Measurements from ENCODE around the gene NAPG. TPM values are rescaled to one million over a fixed set of nuclear protein-coding genes. Genes with fewer than 3 reads are reported as not detected.
"Not testable (repeated sequence)": the region's sequence is repeated elsewhere in the genome, so short reads cannot be mapped to it uniquely, and the experiment has no call there.

Gene NAPG
- total and polyA plus RNA-seq, 2 experiments from 2014 or later: 29.0 to 43.2 TPM

DNA sequence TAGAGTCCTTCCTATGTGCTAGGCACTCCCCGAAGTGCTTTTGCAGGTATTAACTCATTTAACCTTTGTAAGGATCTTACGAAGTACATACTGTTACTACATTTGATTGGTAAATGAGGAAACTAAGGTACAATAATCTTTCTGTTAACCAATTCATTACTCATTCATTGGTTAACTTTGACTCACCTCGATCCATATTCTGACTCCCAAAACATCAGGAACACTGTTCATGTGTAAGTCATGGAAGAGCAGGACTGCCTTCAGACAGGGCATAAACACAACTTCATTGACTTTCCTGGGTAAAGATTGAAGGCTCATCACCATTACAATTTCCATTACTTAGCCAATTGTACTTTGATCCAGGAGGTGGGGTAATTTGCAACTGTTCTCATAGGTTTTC, 40.6 kb downstream of the NAPG start:
- Histone ChIP-seq H3K4me3 (no peak overlapping the region), H2AFZ (no peak overlapping the region), H4K20me1 (ENCODE audit: insufficient read depth, poor library complexity, severe bottlenecking) (no peaks in the 10 kb centered on the region), H3K4me1 (ENCODE audit: insufficient read depth) (no peaks in the 10 kb centered on the region), H3K9me3 (ENCODE audit: low read depth) (no peaks in the 10 kb centered on the region), H3K4me2 (no peak overlapping the region), H3K27me3 (no peaks in the 10 kb centered on the region), H3K79me2 (no peaks in the 10 kb centered on the region), H3K36me3 (replicated peaks; ENCODE audit: insufficient read depth, low read depth) (no peaks in the 10 kb centered on the region), H3K27ac (no peak overlapping the region), H3K9me2 (replicated peaks; ENCODE audit: insufficient read depth) (no peaks in the 10 kb centered on the region)
- DNase-seq (ENCODE audit: low spot score): no peak
- TF ChIP-seq EZH2 (IDR thresholded peaks at IDR 0.05; ENCODE audit: borderline replicate concordance): no peak
- TF ChIP-seq, protein P1, sequence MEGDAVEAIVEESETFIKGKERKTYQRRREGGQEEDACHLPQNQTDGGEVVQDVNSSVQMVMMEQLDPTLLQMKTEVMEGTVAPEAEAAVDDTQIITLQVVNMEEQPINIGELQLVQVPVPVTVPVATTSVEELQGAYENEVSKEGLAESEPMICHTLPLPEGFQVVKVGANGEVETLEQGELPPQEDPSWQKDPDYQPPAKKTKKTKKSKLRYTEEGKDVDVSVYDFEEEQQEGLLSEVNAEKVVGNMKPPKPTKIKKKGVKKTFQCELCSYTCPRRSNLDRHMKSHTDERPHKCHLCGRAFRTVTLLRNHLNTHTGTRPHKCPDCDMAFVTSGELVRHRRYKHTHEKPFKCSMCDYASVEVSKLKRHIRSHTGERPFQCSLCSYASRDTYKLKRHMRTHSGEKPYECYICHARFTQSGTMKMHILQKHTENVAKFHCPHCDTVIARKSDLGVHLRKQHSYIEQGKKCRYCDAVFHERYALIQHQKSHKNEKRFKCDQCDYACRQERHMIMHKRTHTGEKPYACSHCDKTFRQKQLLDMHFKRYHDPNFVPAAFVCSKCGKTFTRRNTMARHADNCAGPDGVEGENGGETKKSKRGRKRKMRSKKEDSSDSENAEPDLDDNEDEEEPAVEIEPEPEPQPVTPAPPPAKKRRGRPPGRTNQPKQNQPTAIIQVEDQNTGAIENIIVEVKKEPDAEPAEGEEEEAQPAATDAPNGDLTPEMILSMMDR (IDR thresholded peaks at IDR 0.05; ENCODE audit: poor library complexity): no peak
- no peak for TF ChIP-seq EZH2phosphoT487 (IDR thresholded peaks at IDR 0.05; ENCODE audit: low read depth, severe bottlenecking, unreplicated experiment)
- 100% methylated on average over 3 of the region's 3 CpGs for WGBS (ENCODE audit: low lambda C conversion rate, missing lambda C conversion rate)

DNA sequence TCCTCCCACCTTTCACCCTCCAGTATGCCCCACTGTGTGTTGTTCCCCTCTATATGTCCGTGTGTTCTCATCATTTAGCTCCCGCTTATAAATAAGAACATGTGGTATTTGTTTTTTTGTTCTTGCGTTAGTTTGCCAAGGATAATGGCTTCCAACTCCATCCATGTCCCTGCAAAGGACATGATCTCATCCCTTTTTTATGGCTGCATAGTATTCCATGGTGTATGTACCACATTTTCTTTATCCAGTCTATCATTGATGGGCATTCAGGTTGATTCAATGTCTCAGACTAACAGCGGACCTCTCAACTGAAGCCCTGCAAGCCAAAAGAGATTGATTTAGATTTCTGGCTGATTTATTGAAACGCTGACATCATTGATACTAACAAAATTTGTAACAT, 44.1 kb downstream of the NAPG start:
- not testable (repeated sequence) for H3K27ac ChIP-seq

DNA sequence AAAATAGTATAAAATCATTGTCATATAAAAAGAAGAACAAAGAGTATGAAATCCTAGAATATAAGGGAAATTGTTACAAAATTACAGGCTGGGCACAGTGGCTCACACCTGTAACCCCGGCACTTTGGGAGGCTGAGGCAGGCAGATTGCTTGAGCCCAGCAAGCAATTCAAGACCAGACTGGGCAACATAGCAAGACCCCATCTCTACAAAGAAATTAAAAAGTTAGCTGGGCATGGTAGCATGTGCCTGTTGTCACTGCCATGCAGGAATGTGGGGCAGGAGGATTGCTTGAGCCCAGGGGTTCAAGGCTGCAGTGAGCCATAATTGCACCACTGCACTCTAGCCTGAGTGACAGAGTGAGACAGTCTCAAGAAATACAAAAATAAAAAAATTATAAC, 44.8 kb downstream of the NAPG start:
- no peaks in the 10 kb centered on the region for H3K9me2 ChIP-seq (replicated peaks; ENCODE audit: insufficient read depth)
- H3K4me3 ChIP-seq: no peak overlapping the region
- TF ChIP-seq EZH2 (IDR thresholded peaks at IDR 0.05; ENCODE audit: borderline replicate concordance): no peak
- TF ChIP-seq, protein P1 (IDR thresholded peaks at IDR 0.05; ENCODE audit: poor library complexity): no peak
- TF ChIP-seq EZH2phosphoT487 (IDR thresholded peaks at IDR 0.05; ENCODE audit: low read depth, severe bottlenecking, unreplicated experiment): no peak
- H3K36me3 ChIP-seq (replicated peaks; ENCODE audit: insufficient read depth, low read depth): no peaks in the 10 kb centered on the region
- no peak overlapping the region for H3K27ac ChIP-seq
- no peaks in the 10 kb centered on the region for H3K27me3 ChIP-seq
- no peaks in the 10 kb centered on the region for H3K4me1 ChIP-seq (ENCODE audit: insufficient read depth)
- H3K4me2 ChIP-seq: no peak overlapping the region
- DNase-seq (ENCODE audit: low spot score): no peak
- H4K20me1 ChIP-seq (ENCODE audit: insufficient read depth, poor library complexity, severe bottlenecking): no peaks in the 10 kb centered on the region
- H3K9me3 ChIP-seq (ENCODE audit: low read depth): no peaks in the 10 kb centered on the region
- H2AFZ ChIP-seq: no peak overlapping the region
- WGBS (ENCODE audit: low lambda C conversion rate, missing lambda C conversion rate): 96% methylated on average over 1 of the region's 1 CpG
- H3K79me2 ChIP-seq: no peaks in the 10 kb centered on the region

More for the DNA sequence above, 44.1 kb downstream of the NAPG start:
- H3K36me3 ChIP-seq (replicated peaks; ENCODE audit: insufficient read depth, low read depth); H3K4me3 ChIP-seq; DNase-seq (ENCODE audit: low spot score); H3K4me1 ChIP-seq (ENCODE audit: insufficient read depth); H3K27me3 ChIP-seq; H3K9me2 ChIP-seq (replicated peaks; ENCODE audit: insufficient read depth); H2AFZ ChIP-seq; H3K9me3 ChIP-seq (ENCODE audit: low read depth); H4K20me1 ChIP-seq (ENCODE audit: insufficient read depth, poor library complexity, severe bottlenecking); H3K4me2 ChIP-seq; H3K79me2 ChIP-seq: not testable (repeated sequence)
- WGBS (ENCODE audit: low lambda C conversion rate, missing lambda C conversion rate): 95% methylated on average over 5 of the region's 5 CpGs

DNA sequence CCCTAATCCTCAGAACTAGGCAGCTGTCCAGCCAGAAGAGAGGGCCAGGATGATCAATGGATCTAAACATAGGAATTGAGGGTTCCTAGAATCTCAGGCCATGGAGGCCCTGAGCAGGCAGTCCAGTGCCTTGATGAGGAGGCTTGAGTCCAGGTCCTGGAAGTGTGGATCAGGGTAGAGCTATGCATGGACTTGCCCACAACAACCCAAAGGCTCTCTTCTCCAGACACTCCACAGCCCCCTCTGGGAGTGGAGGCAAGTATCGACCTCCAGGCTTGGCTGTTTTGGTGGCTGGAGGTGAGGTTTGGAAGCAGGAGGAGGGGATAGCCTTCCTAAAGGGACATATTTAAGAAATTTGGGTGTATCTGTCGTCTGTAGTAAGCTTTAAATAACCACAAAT, 45.7 kb downstream of the NAPG start:
- Histone ChIP-seq H3K79me2 (no peaks in the 10 kb centered on the region), H3K9me3 (ENCODE audit: low read depth) (no peaks in the 10 kb centered on the region), H3K27ac (no peak overlapping the region), H3K9me2 (replicated peaks; ENCODE audit: insufficient read depth) (no peaks in the 10 kb centered on the region), H3K4me2 (no peak overlapping the region), H3K4me1 (ENCODE audit: insufficient read depth) (no peaks in the 10 kb centered on the region), H3K36me3 (replicated peaks; ENCODE audit: insufficient read depth, low read depth) (no peaks in the 10 kb centered on the region), H3K4me3 (no peak overlapping the region), H4K20me1 (ENCODE audit: insufficient read depth, poor library complexity, severe bottlenecking) (no peaks in the 10 kb centered on the region), H3K27me3 (no peaks in the 10 kb centered on the region), H2AFZ (no peak overlapping the region)
- 90% methylated on average over 2 of the region's 2 CpGs for WGBS (ENCODE audit: low lambda C conversion rate, missing lambda C conversion rate)
- DNase-seq (ENCODE audit: low spot score): no peak
- TF ChIP-seq EZH2 (IDR thresholded peaks at IDR 0.05; ENCODE audit: borderline replicate concordance): no peak
- TF ChIP-seq, protein P1 (IDR thresholded peaks at IDR 0.05; ENCODE audit: poor library complexity): no peak
- no peak for TF ChIP-seq EZH2phosphoT487 (IDR thresholded peaks at IDR 0.05; ENCODE audit: low read depth, severe bottlenecking, unreplicated experiment)

DNA sequence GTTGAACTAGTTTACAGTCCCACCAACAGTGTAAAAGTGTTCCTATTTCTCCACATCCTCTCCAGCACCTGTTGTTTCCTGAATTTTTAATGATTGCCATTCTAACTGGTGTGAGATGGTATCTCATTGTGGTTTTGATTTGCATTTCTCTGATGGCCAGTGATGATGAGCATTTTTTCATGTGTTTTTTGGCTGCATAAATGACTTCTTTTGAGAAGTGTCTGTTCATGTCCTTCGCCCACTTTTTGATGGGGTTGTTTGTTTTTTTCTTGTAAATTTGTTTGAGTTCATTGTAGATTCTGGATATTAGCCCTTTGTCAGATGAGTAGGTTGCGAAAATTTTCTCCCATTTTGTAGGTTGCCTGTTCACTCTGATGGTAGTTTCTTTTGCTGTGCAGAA, 47.4 kb downstream of the NAPG start:
- H3K4me1 ChIP-seq (ENCODE audit: insufficient read depth); H3K36me3 ChIP-seq (replicated peaks; ENCODE audit: insufficient read depth, low read depth); H4K20me1 ChIP-seq (ENCODE audit: insufficient read depth, poor library complexity, severe bottlenecking); H3K9me2 ChIP-seq (replicated peaks; ENCODE audit: insufficient read depth); H3K4me3 ChIP-seq; H3K79me2 ChIP-seq; DNase-seq (ENCODE audit: low spot score); H3K4me2 ChIP-seq; H3K27ac ChIP-seq; H3K27me3 ChIP-seq; H2AFZ ChIP-seq; H3K9me3 ChIP-seq (ENCODE audit: low read depth): not testable (repeated sequence)
- WGBS (ENCODE audit: low lambda C conversion rate, missing lambda C conversion rate): 100% methylated on average over 1 of the region's 2 CpGs

DNA sequence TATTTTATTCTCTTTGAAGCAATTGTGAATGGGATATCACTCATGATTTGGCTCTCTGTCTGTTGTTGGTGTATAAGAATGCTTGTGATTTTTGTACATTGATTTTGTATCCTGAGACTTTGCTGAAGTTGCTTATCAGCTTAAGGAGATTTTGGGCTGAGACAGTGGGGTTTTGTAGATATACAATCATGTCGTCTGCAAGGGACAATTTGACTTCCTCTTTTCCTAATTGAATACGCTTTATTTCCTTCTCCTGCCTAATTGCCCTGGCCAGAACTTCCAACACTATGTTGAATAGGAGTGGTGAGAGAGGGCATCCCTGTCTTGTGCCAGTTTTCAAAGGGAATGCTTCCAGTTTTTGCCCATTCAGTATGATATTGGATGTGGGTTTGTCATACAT, 48.6 kb downstream of the NAPG start:
- DNase-seq (ENCODE audit: low spot score); H3K9me3 ChIP-seq (ENCODE audit: low read depth); H3K27me3 ChIP-seq; H3K36me3 ChIP-seq (replicated peaks; ENCODE audit: insufficient read depth, low read depth); H3K4me2 ChIP-seq; H2AFZ ChIP-seq; H3K79me2 ChIP-seq; H3K9me2 ChIP-seq (replicated peaks; ENCODE audit: insufficient read depth); H3K4me3 ChIP-seq; H3K4me1 ChIP-seq (ENCODE audit: insufficient read depth); H4K20me1 ChIP-seq (ENCODE audit: insufficient read depth, poor library complexity, severe bottlenecking); H3K27ac ChIP-seq: not testable (repeated sequence)
- 85% methylated on average over 2 of the region's 2 CpGs for WGBS (ENCODE audit: low lambda C conversion rate, missing lambda C conversion rate)
